Kidney (tissue), 14 donors: Measurements from ENCODE around the gene CLASP2. TPM values are rescaled to one million over a fixed set of nuclear protein-coding genes. Genes with fewer than 3 reads are reported as not detected.
A peak's percentile ranks its signal among the peaks of the same experiment; 100 is the strongest.

Experiments
- DNase-seq, 5 donors: peaks; one replicate each; pipeline ENCODE4 v3.0.0-alpha.2; 2013 to 2020
- FAIRE-seq: peaks from 2 replicates; lab custom pipeline; 2012; peaks lifted over from hg19 to GRCh38; lab: Jason Lieb, UNC
- H3K27ac ChIP-seq, 2 donors: one replicate each; pipeline ENCODE4 v1.7.0; 2013; ENCODE audit warnings: low read depth in 2 of 2, low read length in 2 of 2, inconsistent platforms in 1 of 2
- H3K27me3 ChIP-seq: one replicate; pipeline ENCODE4 v1.7.1; 2013; ENCODE audit warnings: low read length, inconsistent platforms; ENCODE audit not compliant: control insufficient read depth, insufficient read depth
- H3K36me3 ChIP-seq, 3 donors: one replicate each; pipeline versions ENCODE4 v1.7.0 to v1.7.1; 2013; ENCODE audit warnings: low read length in 3 of 3, control low read depth in 1 of 3, inconsistent platforms in 1 of 3; ENCODE audit not compliant: insufficient read depth in 3 of 3, control insufficient read depth in 2 of 3
- H3K4me1 ChIP-seq, 3 donors: one replicate each; pipeline versions ENCODE4 v1.7.0 to v1.7.1; 2013; ENCODE audit warnings: low read length in 3 of 3, inconsistent platforms in 1 of 3, low read depth in 1 of 3; ENCODE audit not compliant: control insufficient read depth in 2 of 3, insufficient read depth in 2 of 3
- H3K4me3 ChIP-seq, 3 donors: one replicate each; pipeline versions ENCODE4 v1.7.0 to v1.8.1; 2013; ENCODE audit warnings: low read length in 3 of 3, control low read depth in 1 of 3, inconsistent platforms in 1 of 3
- H3K9ac ChIP-seq, 3 donors: one replicate each; pipeline versions ENCODE4 v1.7.0 to v1.7.1; 2013; ENCODE audit warnings: low read length in 3 of 3, control low read depth in 1 of 3, inconsistent platforms in 1 of 3
- H3K9me3 ChIP-seq, 3 donors: one replicate each; pipeline versions ENCODE4 v1.7.0 to v1.7.1; 2013; ENCODE audit warnings: low read length in 3 of 3, control low read depth in 1 of 3, inconsistent platforms in 1 of 3; ENCODE audit not compliant: control insufficient read depth in 2 of 3, insufficient read depth in 1 of 3
- CTCF ChIP-seq: IDR thresholded peaks from 3 replicates; pipeline ENCODE4 v1.5.1; 2012; ENCODE audit warnings: mild to moderate bottlenecking, moderate library complexity, borderline replicate concordance; ENCODE audit not compliant: insufficient read depth; ENCODE audit errors: extremely low read depth
- intact Hi-C: fragments of 100-400 bp; cut with DNase I; formaldehyde crosslinking; loops from one replicate; pipeline ENCODE4 v1.11.1; 2022
- polyA plus RNA-seq: library from polyadenylated mRNA; stranded (reverse); fragments of 350-450 nt; fragmentation: Illumina TruSeq; extraction: RNeasy Lipid Tissue Mini Kit (QIAGEN cat#74804); gene quantifications from one replicate; pipeline ENCODE4 v1.2.3, GENCODE V29; 2014; ENCODE audit warnings: low read depth, low replicate concordance; ENCODE audit not compliant: insufficient read depth
- total RNA-seq: library from RNA; stranded (reverse); fragmentation: NEBNext Ultra II Directional; extraction: Animal tissue kit (Norgen Biotek cat#: 25700); gene quantifications from one replicate; pipeline ENCODE4 v1.2.1, GENCODE V29; 2021
- donor health status: control.
- donor health status: control.
- donor health status: control.
- donor health status: control.
- donor health status: control.
- donor health status: DM: yes; HTN: yes; CAD: no.
- donor health status: Normal renal cell carcinoma (clear cell type).

Gene CLASP2
- total and polyA plus RNA-seq, 2 donors from 2014 or later: 8.8 to 58.5 TPM

GRCh38 chr3:33665294-33665693 lies 52.8 kb downstream of the CLASP2 start:
- FAIRE-seq (no peak), DNase-seq (no peak)
- Histone ChIP-seq H3K27me3 (no peaks in the 10 kb centered on the region), H3K4me3 (no peak overlapping the region), H3K9me3 (no peaks in the 10 kb centered on the region), H3K36me3 (no peaks in the 10 kb centered on the region), H3K9ac (no peak overlapping the region), H3K27ac (no peak overlapping the region), H3K4me1 (no peaks in the 10 kb centered on the region)
- intact Hi-C loops: no loop called here
- no peak for TF ChIP-seq CTCF

GRCh38 chr3:33664195-33664594 lies 53.9 kb downstream of the CLASP2 start:
- no peak for TF ChIP-seq CTCF
- DNase-seq: no peak
- Histone ChIP-seq H3K27me3 (no peaks in the 10 kb centered on the region), H3K9me3 (no peaks in the 10 kb centered on the region), H3K4me3 (no peak overlapping the region), H3K4me1 (peaks cover 0 to 7% (median 4%) of the 10 kb centered on the region in 3 donors), H3K9ac (no peak overlapping the region), H3K27ac (no peak overlapping the region), H3K36me3 (no peaks in the 10 kb centered on the region)
- FAIRE-seq: no peak
- intact Hi-C loops: no loop called here

- no peak overlapping the region for H3K9ac ChIP-seq
- intact Hi-C loops: no loop called here
- FAIRE-seq: no peak
- no peaks in the 10 kb centered on the region for H3K36me3 ChIP-seq
- H3K27ac ChIP-seq: no peak overlapping the region
- DNase-seq: no peak
- H3K4me3 ChIP-seq: no peak overlapping the region
- H3K27me3 ChIP-seq: no peaks in the 10 kb centered on the region
- H3K4me1 ChIP-seq: peaks cover 0 to 7% (median 4%) of the 10 kb centered on the region in 3 donors
- TF ChIP-seq CTCF: no peak
- H3K9me3 ChIP-seq: no peaks in the 10 kb centered on the region
These were observed 55.0 kb downstream of the CLASP2 start for GRCh38 chr3:33663042-33663441.

GRCh38 chr3:33659856-33660434 lies 58.1 kb downstream of the CLASP2 start:
- DNase-seq (no peak), FAIRE-seq (no peak)
- peaks cover 0 to 7% (median 4%) of the 10 kb centered on the region in 3 donors for H3K4me1 ChIP-seq
- no peaks in the 10 kb centered on the region for H3K36me3 ChIP-seq
- no peaks in the 10 kb centered on the region for H3K9me3 ChIP-seq
- no peaks in the 10 kb centered on the region for H3K27me3 ChIP-seq
- H3K4me3 ChIP-seq: peak overlapping the region; percentile 73 to 80 (median 75)
- TF ChIP-seq CTCF: no peak
- peak overlapping the region in 2 of 3 donors; percentile 31 to 61 for H3K9ac ChIP-seq
- intact Hi-C loops: no loop called here
- H3K27ac ChIP-seq: peak overlapping the region; percentile 27 to 80
